GM10847 (cell line): Measurements from ENCODE around the gene NISCH.

Source experiments
- POLR2A ChIP-seq: IDR thresholded peaks from 2 replicates; pipeline ENCODE4 v1.6.1; 2011; ENCODE audit not compliant: insufficient read length; ENCODE audit errors: extremely low read depth

Gene NISCH

GRCh38 chr3:52452570-52453221 is 2.7 kb upstream of the NISCH start:
- TF ChIP-seq POLR2A = no peak

GRCh38 chr3:52453496-52454249 is 1.7 kb upstream of the NISCH start, which contains the start of gene TNNC1:
TNNC1 (minus strand) TSS chr3:52454041; CDS start chr3:52454015, 26 bp downstream.
- no peak for TF ChIP-seq POLR2A

- no peak for TF ChIP-seq POLR2A
Measured at GRCh38 chr3:52454250-52454937, 1.0 kb upstream of the NISCH start.

GRCh38 chr3:52454938-52455282 is 494 bp upstream of the NISCH start:
- no peak for TF ChIP-seq POLR2A

GRCh38 chr3:52456169-52456799 is 880 bp downstream of the NISCH start:
- no peak for TF ChIP-seq POLR2A

GRCh38 chr3:52456800-52457183 is 1.4 kb downstream of the NISCH start:
- TF ChIP-seq POLR2A = no peak

GRCh38 chr3:52458031-52458760 is 2.8 kb downstream of the NISCH start:
- no peak for TF ChIP-seq POLR2A

- no peak for TF ChIP-seq POLR2A
Measured at GRCh38 chr3:52458770-52459545, 3.6 kb downstream of the NISCH start.

GRCh38 chr3:52461874-52462273 is 6.5 kb downstream of the NISCH start:
- TF ChIP-seq POLR2A = no peak

- TF ChIP-seq POLR2A = no peak
Measured at GRCh38 chr3:52463416-52463815, 8.0 kb downstream of the NISCH start.

GRCh38 chr3:52468336-52468735 is 12.9 kb downstream of the NISCH start:
- no peak for TF ChIP-seq POLR2A

- TF ChIP-seq POLR2A = no peak
Measured at GRCh38 chr3:52469001-52469400, 13.6 kb downstream of the NISCH start.

GRCh38 chr3:52470920-52471319 is 15.5 kb downstream of the NISCH start:
- no peak for TF ChIP-seq POLR2A
